Hepatocyte (in vitro differentiated cells): ENCODE measurements around the gene STAMBP. TPM values are rescaled to one million over a fixed set of nuclear protein-coding genes. Genes with fewer than 3 reads are reported as not detected.
"Not testable (repeated sequence)": the region's sequence is repeated elsewhere in the genome, so short reads cannot be mapped to it uniquely, and the experiment has no call there.

Source experiments
- DNase-seq: peaks from one replicate; pipeline ENCODE4 v3.0.0-alpha.2; 2016; ENCODE audit warnings: low spot score
- H2AFZ ChIP-seq: fragments of 200-600 bp; sonication (generic); 2 replicates; pipeline ENCODE4 v1.6.0; 2016; ENCODE audit warnings: antibody characterized with exemption, mild to moderate bottlenecking
- H3K27ac ChIP-seq: fragments of 200-600 bp; sonication (generic); 2 replicates; pipeline ENCODE4 v1.5.1; 2016; ENCODE audit warnings: mild to moderate bottlenecking
- H3K27me3 ChIP-seq: fragments of 200-600 bp; sonication (generic); 2 replicates; pipeline ENCODE4 v1.6.1; 2016
- H3K36me3 ChIP-seq: fragments of 200-600 bp; sonication (generic); replicated peaks from 2 replicates; pipeline ENCODE4 v1.5.1; 2016; ENCODE audit warnings: low read depth; ENCODE audit not compliant: insufficient read depth
- H3K4me1 ChIP-seq: fragments of 200-600 bp; sonication (generic); 2 replicates; pipeline ENCODE4 v1.5.1; 2016; ENCODE audit warnings: mild to moderate bottlenecking, moderate library complexity; ENCODE audit not compliant: insufficient read depth
- H3K4me2 ChIP-seq: fragments of 200-600 bp; sonication (generic); 2 replicates; pipeline ENCODE4 v1.6.0; 2016
- H3K4me3 ChIP-seq: fragments of 200-600 bp; sonication (generic); 2 replicates; pipeline ENCODE4 v1.5.1; 2016; ENCODE audit warnings: mild to moderate bottlenecking
- H3K79me2 ChIP-seq: fragments of 200-600 bp; sonication (generic); 2 replicates; pipeline ENCODE4 v1.6.0; 2017; ENCODE audit warnings: mild to moderate bottlenecking
- H3K9me2 ChIP-seq: fragments of 200-600 bp; sonication (generic); replicated peaks from 2 replicates; pipeline ENCODE4 v1.6.0; 2017; ENCODE audit warnings: mild to moderate bottlenecking; ENCODE audit not compliant: insufficient read depth
- H3K9me3 ChIP-seq: fragments of 200-600 bp; sonication (generic); 2 replicates; pipeline ENCODE4 v1.5.1; 2016; ENCODE audit warnings: low read depth, mild to moderate bottlenecking
- H4K20me1 ChIP-seq: fragments of 200-600 bp; sonication (generic); 2 replicates; pipeline ENCODE4 v1.6.0; 2016; ENCODE audit warnings: mild to moderate bottlenecking; ENCODE audit not compliant: insufficient read depth, poor library complexity, severe bottlenecking
- CTCF ChIP-seq: fragments of 200-600 bp; sonication (generic); IDR thresholded peaks from 2 replicates; pipeline ENCODE4 v1.5.1; 2016; ENCODE audit warnings: antibody characterized with exemption, mild to moderate bottlenecking; ENCODE audit not compliant: poor library complexity
- EZH2 ChIP-seq: fragments of 200-600 bp; sonication (generic); IDR thresholded peaks from 2 replicates; pipeline ENCODE4 v1.6.1; 2016; ENCODE audit warnings: antibody characterized with exemption, mild to moderate bottlenecking, borderline replicate concordance
- EZH2phosphoT487 ChIP-seq: fragments of 200-600 bp; sonication (generic); IDR thresholded peaks from one replicate; pipeline ENCODE4 v1.6.1; 2018; ENCODE audit warnings: antibody characterized with exemption, mild to moderate bottlenecking, low read depth, moderate library complexity; ENCODE audit not compliant: unreplicated experiment, severe bottlenecking
- WGBS: methylation state at CpG from one replicate; pipeline ENCODE4 v1.1.6; 2016; ENCODE audit warnings: low lambda C conversion rate; ENCODE audit errors: missing lambda C conversion rate; 5-methylcytosine and 5-hydroxymethylcytosine counted together
- polyA plus RNA-seq: library from polyadenylated mRNA; unstranded; fragments of >200 nt; fragmentation: Nextera tagmentation; extraction: Ambion mirVana; gene quantifications from 2 replicates; pipeline ENCODE4 v1.2.1, GENCODE V29; 2016
- total RNA-seq: library from RNA; depleted of rRNA; stranded (reverse); fragments of >200 nt; gene quantifications from 2 replicates; pipeline ENCODE4 v1.2.3, GENCODE V29; 2014

The STAMBP gene
- total and polyA plus RNA-seq, 2 experiments from 2014 or later: 34.3 to 43.0 TPM

DNA sequence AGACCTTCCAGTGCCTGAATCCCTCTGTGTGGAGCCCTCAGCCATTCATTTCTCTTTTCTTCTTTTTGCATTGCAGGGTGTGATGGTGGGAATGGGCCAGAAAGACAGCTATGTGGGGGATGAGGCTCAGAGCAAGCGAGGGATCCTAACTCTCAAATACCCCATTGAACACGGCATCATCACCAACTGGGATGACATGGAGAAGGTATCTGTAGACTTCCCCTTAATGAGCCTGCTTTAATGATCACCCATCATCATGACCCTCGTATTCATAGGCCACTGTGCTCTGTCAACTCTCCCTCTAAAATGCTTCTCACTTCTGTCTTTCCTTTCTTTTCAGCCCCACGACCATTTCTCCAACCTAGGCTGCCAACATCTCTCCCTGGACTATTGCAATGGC, 73.5 kb downstream of the STAMBP start:
- H3K27ac ChIP-seq: no peak overlapping the region
- no peaks in the 10 kb centered on the region for H4K20me1 ChIP-seq
- no peaks in the 10 kb centered on the region for H3K36me3 ChIP-seq
- no peaks in the 10 kb centered on the region for H3K27me3 ChIP-seq
- no peak for DNase-seq
- H3K4me1 ChIP-seq: no peaks in the 10 kb centered on the region
- H3K9me3 ChIP-seq: no peaks in the 10 kb centered on the region
- no peaks in the 10 kb centered on the region for H3K9me2 ChIP-seq
- no peaks in the 10 kb centered on the region for H3K79me2 ChIP-seq
- H2AFZ ChIP-seq: no peak overlapping the region
- H3K4me3 ChIP-seq: no peak overlapping the region
- TF ChIP-seq EZH2phosphoT487 (no peak), CTCF (no peak), EZH2 (no peak)
- H3K4me2 ChIP-seq: no peak overlapping the region
- 81% methylated on average over 4 of the region's 4 CpGs for WGBS

- Histone ChIP-seq H3K9me3 (no peaks in the 10 kb centered on the region), H4K20me1 (no peaks in the 10 kb centered on the region)
- TF ChIP-seq EZH2 (no peak), EZH2phosphoT487 (no peak), CTCF (no peak)
Measured at GRCh38 chr2:73903313-73903712, 74.6 kb downstream of the STAMBP start.

GRCh38 chr2:73903949-73904613, 75.3 kb downstream of the STAMBP start:
- DNase-seq, H3K36me3 ChIP-seq, H3K79me2 ChIP-seq, H3K9me2 ChIP-seq, H2AFZ ChIP-seq, H3K27ac ChIP-seq, H3K4me2 ChIP-seq, H3K4me3 ChIP-seq, H3K27me3 ChIP-seq, H3K9me3 ChIP-seq, H3K4me1 ChIP-seq, H4K20me1 ChIP-seq: not testable (repeated sequence)
- WGBS: 86% methylated on average over 5 of the region's 5 CpGs

More at GRCh38 chr2:73903313-73903712, 74.6 kb downstream of the STAMBP start:
- no peaks in the 10 kb centered on the region for H3K9me2 ChIP-seq
- H3K36me3 ChIP-seq: no peaks in the 10 kb centered on the region
- no peaks in the 10 kb centered on the region for H3K27me3 ChIP-seq
- H3K4me1 ChIP-seq: no peaks in the 10 kb centered on the region
- H3K27ac ChIP-seq: no peak overlapping the region
- WGBS: 58% methylated on average over 4 of the region's 4 CpGs
- H2AFZ ChIP-seq: no peak overlapping the region
- no peaks in the 10 kb centered on the region for H3K79me2 ChIP-seq
- no peak for DNase-seq
- H3K4me3 ChIP-seq: no peak overlapping the region
- H3K4me2 ChIP-seq: no peak overlapping the region

DNA sequence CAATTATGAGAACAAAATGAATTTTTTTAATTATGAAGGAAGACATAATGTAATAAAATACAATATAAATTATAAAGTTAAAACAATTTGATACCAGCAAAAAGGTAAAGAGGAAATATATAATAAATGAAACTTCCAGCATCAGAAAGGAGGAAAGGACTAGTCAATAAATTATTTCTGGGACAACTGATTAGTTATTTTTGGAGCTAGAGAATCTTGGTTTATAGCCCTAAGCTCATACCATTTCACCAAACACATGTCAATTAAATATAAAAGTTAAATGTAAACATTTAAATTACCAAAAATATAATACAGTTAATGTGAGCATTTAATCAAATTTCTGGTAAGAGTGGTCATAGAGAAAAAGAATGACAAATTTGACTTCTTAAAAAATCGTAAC, 76.2 kb downstream of the STAMBP start:
- Histone ChIP-seq H3K4me1 (no peaks in the 10 kb centered on the region), H3K4me2 (no peak overlapping the region), H2AFZ (no peak overlapping the region), H3K9me3 (no peaks in the 10 kb centered on the region), H3K27ac (no peak overlapping the region), H4K20me1 (no peaks in the 10 kb centered on the region), H3K27me3 (no peaks in the 10 kb centered on the region), H3K79me2 (no peaks in the 10 kb centered on the region), H3K4me3 (no peak overlapping the region), H3K9me2 (no peaks in the 10 kb centered on the region), H3K36me3 (no peaks in the 10 kb centered on the region)
- TF ChIP-seq EZH2phosphoT487: no peak
- TF ChIP-seq CTCF: no peak
- TF ChIP-seq EZH2: no peak
- 82% methylated on average over 1 of the region's 1 CpG for WGBS
- no peak for DNase-seq
